Hematopoietic multipotent progenitor cell treated with erythropoietin and hydrocortisone succinate and interleukin-3 and kit ligand, for 15 days (in vitro differentiated cells): ENCODE data around the gene GLT6D1.
"Not testable (repeated sequence)": the region's sequence is repeated elsewhere in the genome, so short reads cannot be mapped to it uniquely, and the experiment has no call there.

Experiments
- DNase-seq: peaks from one replicate; pipeline ENCODE4 v3.0.0-alpha.2; 2015; ENCODE audit warnings: low spot score

GLT6D1 gene

GRCh38 chr9:135664801-135665794 lies 25.8 kb upstream of the GLT6D1 start:
- no peak for DNase-seq

- DNase-seq = no peak
Measured at GRCh38 chr9:135664266-135664665, 24.9 kb upstream of the GLT6D1 start.

GRCh38 chr9:135663857-135664256 lies 24.5 kb upstream of the GLT6D1 start:
- no peak for DNase-seq

- no peak for DNase-seq
Measured at GRCh38 chr9:135663451-135663770, 24.1 kb upstream of the GLT6D1 start.

GRCh38 chr9:135662758-135663450 lies 23.6 kb upstream of the GLT6D1 start, which contains the start of gene LCN9:
LCN9 (plus strand) TSS chr9:135663309; CDS start chr9:135663322, 13 bp downstream.
- no peak for DNase-seq

GRCh38 chr9:135661816-135662560 lies 22.6 kb upstream of the GLT6D1 start:
- no peak for DNase-seq

- no peak for DNase-seq
Measured at GRCh38 chr9:135660407-135660806, 21.1 kb upstream of the GLT6D1 start.

GRCh38 chr9:135659252-135659651 lies 19.9 kb upstream of the GLT6D1 start:
- no peak for DNase-seq

GRCh38 chr9:135657416-135657815 lies 18.1 kb upstream of the GLT6D1 start:
- no peak for DNase-seq

GRCh38 chr9:135655317-135655716 lies 16.0 kb upstream of the GLT6D1 start:
- DNase-seq = no peak

GRCh38 chr9:135650408-135650807 lies 11.1 kb upstream of the GLT6D1 start:
- no peak for DNase-seq

- no peak for DNase-seq
Measured at GRCh38 chr9:135649508-135649907, 10.2 kb upstream of the GLT6D1 start.

- DNase-seq = no peak
Measured at GRCh38 chr9:135648494-135649410, 9.4 kb upstream of the GLT6D1 start.

GRCh38 chr9:135647884-135648283 lies 8.5 kb upstream of the GLT6D1 start:
- DNase-seq = no peak

GRCh38 chr9:135644631-135645218 lies 5.4 kb upstream of the GLT6D1 start:
- no peak for DNase-seq

- DNase-seq = no peak
Measured at GRCh38 chr9:135641745-135642144, 2.4 kb upstream of the GLT6D1 start.

GRCh38 chr9:135641047-135641446 lies 1.7 kb upstream of the GLT6D1 start:
- DNase-seq = no peak

GRCh38 chr9:135636930-135637530 lies 2.3 kb downstream of the GLT6D1 start:
- DNase-seq = not testable (repeated sequence)

- DNase-seq = no peak
Measured at GRCh38 chr9:135632841-135633240, 6.5 kb downstream of the GLT6D1 start.

GRCh38 chr9:135624282-135624681 lies 15.1 kb downstream of the GLT6D1 start:
- DNase-seq = no peak
